Astrocyte (in vitro differentiated cells and primary cell): ENCODE measurements around the gene DDX25.
"Not testable (repeated sequence)": the region's sequence is repeated elsewhere in the genome, so short reads cannot be mapped to it uniquely, and the experiment has no call there.

Experiments
- CTCF ChIP-seq: IDR thresholded peaks from 2 replicates; pipeline ENCODE4 v1.5.1; 2011; ENCODE audit warnings: low read depth, mild to moderate bottlenecking, inconsistent platforms, low read length, moderate library complexity; ENCODE audit not compliant: insufficient read depth
- EZH2 ChIP-seq: IDR thresholded peaks from 2 replicates; pipeline ENCODE4 v1.6.1; 2012; ENCODE audit warnings: mild to moderate bottlenecking, low read length, inconsistent platforms; ENCODE audit not compliant: insufficient read depth

- not testable (repeated sequence) for TF ChIP-seq CTCF, EZH2
Observed at GRCh38 chr11:125865354-125865753, 39.0 kb upstream of the DDX25 start.
